Naive thymus-derived CD4-positive, alpha-beta T cell (primary cell): Measurements from ENCODE around the gene BCL2L11. TPM values are rescaled to one million over a fixed set of nuclear protein-coding genes. Genes with fewer than 3 reads are reported as not detected.

Source experiments
- ATAC-seq: fragments of 150-1000 bp; cut with Tn5 transposase; 2 replicates; pipeline ENCODE4 v1.10.0; 2021; ENCODE audit warnings: mild to moderate bottlenecking, moderate library complexity
- CTCF ChIA-PET: fragments of 350-600 bp; sonication (Branson Sonifier 250); formaldehyde crosslinking; loops from one replicate; lab custom pipeline; 2021; ENCODE audit warnings: antibody characterized with exemption; lab: Charles Lee
- POLR2A ChIA-PET: fragments of 350-600 bp; sonication (Branson Sonifier 250); formaldehyde crosslinking; loops from one replicate; lab custom pipeline; 2021; ENCODE audit warnings: antibody characterized with exemption, inconsistent platforms; lab: Charles Lee
- DNase-seq, 9 donors: peaks; one replicate each; pipeline versions ENCODE4 v3.0.0 to v3.0.0-alpha.2; 2020 to 2022; ENCODE audit warnings: mixed read lengths in 1 of 9
- H3K27ac ChIP-seq: one replicate; pipeline ENCODE4 v1.7.0; 2013; ENCODE audit warnings: mild to moderate bottlenecking, low read depth, low read length, moderate library complexity
- H3K27me3 ChIP-seq, 2 donors: one replicate each; pipeline ENCODE4 v1.7.0; 2013; ENCODE audit warnings: low read length in 2 of 2, mild to moderate bottlenecking in 2 of 2, moderate library complexity in 2 of 2; ENCODE audit not compliant: control insufficient read depth in 2 of 2, insufficient read depth in 2 of 2
- H3K36me3 ChIP-seq, 3 experiments: 1 replicate in 2 of 3; 2 replicates in 1 of 3; pipeline ENCODE4 v1.7.0; 2013; ENCODE audit warnings: low read length in 3 of 3, mild to moderate bottlenecking in 3 of 3, moderate library complexity in 1 of 3; ENCODE audit not compliant: insufficient read depth in 3 of 3, control insufficient read depth in 2 of 3
- H3K4me1 ChIP-seq, 2 donors: one replicate each; pipeline ENCODE4 v1.7.0; 2013; ENCODE audit warnings: low read length in 2 of 2, mild to moderate bottlenecking in 2 of 2, moderate library complexity in 1 of 2; ENCODE audit not compliant: control insufficient read depth in 2 of 2, insufficient read depth in 2 of 2
- H3K4me3 ChIP-seq: 2 replicates; pipeline ENCODE4 v1.7.0; 2013; ENCODE audit warnings: mild to moderate bottlenecking, low read length
- H3K9me3 ChIP-seq, 3 experiments: 1 replicate in 2 of 3; 2 replicates in 1 of 3; pipeline ENCODE4 v1.7.0; 2013; ENCODE audit warnings: low read length in 3 of 3; ENCODE audit not compliant: control insufficient read depth in 2 of 3
- H3K27ac Mint-ChIP-seq, 9 donors: one replicate each; pipeline ENCODE4 v1.8.0; 2020 to 2022; ENCODE audit warnings: mixed read lengths in 9 of 9, mild to moderate bottlenecking in 8 of 9, moderate library complexity in 5 of 9, inconsistent platforms in 2 of 9
- H3K27me3 Mint-ChIP-seq, 5 donors: one replicate each; pipeline ENCODE4 v1.8.0; 2021 to 2022; ENCODE audit warnings: mixed read lengths in 5 of 5, mild to moderate bottlenecking in 1 of 5
- H3K36me3 Mint-ChIP-seq, 5 donors: one replicate each; pipeline ENCODE4 v1.8.0; 2020 to 2022; ENCODE audit warnings: mixed read lengths in 5 of 5, mild to moderate bottlenecking in 3 of 5, inconsistent platforms in 1 of 5
- H3K4me1 Mint-ChIP-seq, 7 donors: one replicate each; pipeline ENCODE4 v1.8.0; 2020 to 2022; ENCODE audit warnings: mixed read lengths in 7 of 7, mild to moderate bottlenecking in 3 of 7, inconsistent platforms in 1 of 7
- H3K4me3 Mint-ChIP-seq, 10 donors: one replicate each; pipeline ENCODE4 v1.8.0; 2020 to 2022; ENCODE audit warnings: mild to moderate bottlenecking in 10 of 10, mixed read lengths in 10 of 10, moderate library complexity in 6 of 10, inconsistent platforms in 2 of 10
- H3K9me3 Mint-ChIP-seq, 11 donors: one replicate each; pipeline ENCODE4 v1.8.0; 2020 to 2022; ENCODE audit warnings: mixed read lengths in 11 of 11, mild to moderate bottlenecking in 4 of 11, inconsistent platforms in 1 of 11, moderate library complexity in 1 of 11
- intact Hi-C, 2 donors: fragments of 100-400 bp; cut with micrococcal nuclease; formaldehyde crosslinking; loops; one replicate each; pipeline ENCODE4 v1.15.1; 2023
- polyA plus RNA-seq, 2 donors: library from polyadenylated mRNA; unstranded; fragments of 300-500 nt; fragmentation: Illumina TruSeq; gene quantifications; one replicate each; pipeline ENCODE4 v1.2.3, GENCODE V29; 2021
- total RNA-seq, 6 experiments: library from RNA in 5 of 6; stranded (reverse) in 5 of 6; gene quantifications; 1 replicate in 5 of 6; 2 replicates in 1 of 6; pipeline ENCODE4 v1.2.3 and lab custom pipeline; 2021 to 2026

The BCL2L11 gene
- total and polyA plus RNA-seq, 7 experiments from 2014 or later: 12.3 to 67.6 (median 38.5) TPM

- no peak for DNase-seq
- peaks cover 0 to 30% (median 0%) of the 10 kb centered on the region in 5 donors for H3K27me3 Mint-ChIP-seq
- intact Hi-C loops: no loop called here
- ATAC-seq: no peak
- Histone ChIP-seq H3K4me1 (no peaks in the 10 kb centered on the region), H3K9me3 (no peaks in the 10 kb centered on the region), H3K27me3 (no peaks in the 10 kb centered on the region), H3K4me3 (no peak overlapping the region), H3K36me3 (no peaks in the 10 kb centered on the region), H3K27ac (no peak overlapping the region)
- no peak overlapping the region for H3K4me3 Mint-ChIP-seq
- CTCF ChIA-PET: no interaction called here
- H3K36me3 Mint-ChIP-seq: peaks cover 0 to 2% (median 0%) of the 10 kb centered on the region in 5 donors
- H3K4me1 Mint-ChIP-seq: peaks cover 0 to 1% (median 0%) of the 10 kb centered on the region in 7 donors
- H3K9me3 Mint-ChIP-seq: peaks cover 0 to 2% (median 0%) of the 10 kb centered on the region in 11 donors
- no peak overlapping the region for H3K27ac Mint-ChIP-seq
- POLR2A ChIA-PET: no interaction called here
Measured at GRCh38 chr2:111189106-111189505, 68.4 kb downstream of the BCL2L11 start.

- H3K27me3 Mint-ChIP-seq: peaks cover 0 to 31% (median 0%) of the 10 kb centered on the region in 5 donors
- peaks cover 0 to 3% (median 0%) of the 10 kb centered on the region in 7 donors for H3K4me1 Mint-ChIP-seq
- H3K9me3 Mint-ChIP-seq: peaks cover 0 to 2% (median 0%) of the 10 kb centered on the region in 11 donors
- no peak overlapping the region for H3K4me3 Mint-ChIP-seq
- H3K27me3 ChIP-seq: no peaks in the 10 kb centered on the region
- peaks cover 0 to 2% (median 0%) of the 10 kb centered on the region in 5 donors for H3K36me3 Mint-ChIP-seq
- peaks cover 0 to 8% of the 10 kb centered on the region in 2 donors for H3K4me1 ChIP-seq
- intact Hi-C loops: no loop called here
- no peak overlapping the region for H3K4me3 ChIP-seq
- no peak for ATAC-seq
- H3K9me3 ChIP-seq: no peaks in the 10 kb centered on the region
- ChIA-PET CTCF (no interaction called here), POLR2A (no interaction called here)
- H3K27ac Mint-ChIP-seq: no peak overlapping the region
- no peak for DNase-seq
- no peak overlapping the region for H3K27ac ChIP-seq
- H3K36me3 ChIP-seq: no peaks in the 10 kb centered on the region
Measured at GRCh38 chr2:111190816-111191540, 70.3 kb downstream of the BCL2L11 start.

GRCh38 chr2:111191877-111192276 lies 71.2 kb downstream of the BCL2L11 start:
- Mint-ChIP-seq H3K4me1 (peaks cover 0 to 5% (median 0%) of the 10 kb centered on the region in 7 donors), H3K9me3 (no peaks in the 10 kb centered on the region), H3K4me3 (no peak overlapping the region), H3K36me3 (no peaks in the 10 kb centered on the region), H3K27ac (no peak overlapping the region), H3K27me3 (peaks cover 0 to 29% (median 0%) of the 10 kb centered on the region in 5 donors)
- Histone ChIP-seq H3K4me3 (no peak overlapping the region), H3K9me3 (no peaks in the 10 kb centered on the region), H3K27ac (no peak overlapping the region), H3K36me3 (no peaks in the 10 kb centered on the region), H3K4me1 (peaks cover 0 to 14% of the 10 kb centered on the region in 2 donors), H3K27me3 (no peaks in the 10 kb centered on the region)
- ChIA-PET POLR2A (no interaction called here), CTCF (no interaction called here)
- ATAC-seq (no peak), DNase-seq (no peak)
- intact Hi-C loops: no loop called here

GRCh38 chr2:111192776-111193368 lies 72.2 kb downstream of the BCL2L11 start:
- intact Hi-C loops: no loop called here
- Mint-ChIP-seq H3K36me3 (no peaks in the 10 kb centered on the region), H3K4me1 (peaks cover 0 to 5% (median 0%) of the 10 kb centered on the region in 7 donors), H3K9me3 (no peaks in the 10 kb centered on the region), H3K27ac (no peak overlapping the region), H3K4me3 (no peak overlapping the region), H3K27me3 (peaks cover 0 to 31% (median 0%) of the 10 kb centered on the region in 5 donors)
- DNase-seq (no peak), ATAC-seq (no peak)
- ChIA-PET CTCF (no interaction called here), POLR2A (no interaction called here)
- H3K27me3 ChIP-seq: no peaks in the 10 kb centered on the region
- no peaks in the 10 kb centered on the region for H3K9me3 ChIP-seq
- H3K4me1 ChIP-seq: peaks cover 0 to 17% of the 10 kb centered on the region in 2 donors
- no peaks in the 10 kb centered on the region for H3K36me3 ChIP-seq
- H3K4me3 ChIP-seq: no peak overlapping the region
- H3K27ac ChIP-seq: no peak overlapping the region

GRCh38 chr2:111194835-111195621 lies 74.3 kb downstream of the BCL2L11 start:
- Histone ChIP-seq H3K9me3 (no peaks in the 10 kb centered on the region), H3K36me3 (no peaks in the 10 kb centered on the region), H3K4me3 (no peak overlapping the region), H3K4me1 (peaks cover 0 to 17% of the 10 kb centered on the region in 2 donors), H3K27me3 (no peaks in the 10 kb centered on the region), H3K27ac (no peak overlapping the region)
- ChIA-PET CTCF (no interaction called here), POLR2A (no interaction called here)
- H3K27ac Mint-ChIP-seq: no peak overlapping the region
- H3K27me3 Mint-ChIP-seq: peaks cover 0 to 31% (median 0%) of the 10 kb centered on the region in 5 donors
- H3K36me3 Mint-ChIP-seq: peaks cover 0 to 2% (median 0%) of the 10 kb centered on the region in 5 donors
- H3K4me3 Mint-ChIP-seq: no peak overlapping the region
- no peak for ATAC-seq
- intact Hi-C loops: no loop called here
- peaks cover 0 to 5% (median 0%) of the 10 kb centered on the region in 7 donors for H3K4me1 Mint-ChIP-seq
- no peak for DNase-seq
- no peaks in the 10 kb centered on the region for H3K9me3 Mint-ChIP-seq

GRCh38 chr2:111196435-111196834 lies 75.7 kb downstream of the BCL2L11 start:
- H3K27me3 Mint-ChIP-seq: peaks cover 0 to 34% (median 0%) of the 10 kb centered on the region in 5 donors
- Histone ChIP-seq H3K9me3 (no peaks in the 10 kb centered on the region), H3K27ac (no peak overlapping the region), H3K27me3 (no peaks in the 10 kb centered on the region), H3K4me3 (no peak overlapping the region), H3K4me1 (peaks cover 0 to 17% of the 10 kb centered on the region in 2 donors), H3K36me3 (no peaks in the 10 kb centered on the region)
- ATAC-seq (no peak), DNase-seq (peak in 1 of 9 donors; percentile 10)
- intact Hi-C loops: no loop called here
- H3K4me1 Mint-ChIP-seq: peaks cover 0 to 5% (median 0%) of the 10 kb centered on the region in 7 donors
- H3K36me3 Mint-ChIP-seq: peaks cover 0 to 2% (median 0%) of the 10 kb centered on the region in 5 donors
- H3K9me3 Mint-ChIP-seq: no peaks in the 10 kb centered on the region
- no peak overlapping the region for H3K4me3 Mint-ChIP-seq
- ChIA-PET CTCF (no interaction called here), POLR2A (no interaction called here)
- no peak overlapping the region for H3K27ac Mint-ChIP-seq
